Thyroid gland (tissue), 4 donors: ENCODE data around the gene GLIS1. TPM values are rescaled to one million over a fixed set of nuclear protein-coding genes. Genes with fewer than 3 reads are reported as not detected.

ENCODE experiments used
- DNase-seq, 2 donors: peaks; one replicate each; pipeline ENCODE4 v3.0.0-alpha.2; 2019
- H3K27ac ChIP-seq, 3 donors: fragments of 200-600 bp; sonication (generic); 1 replicate in 2 of 3; 2 replicates in 1 of 3; pipeline ENCODE4 v1.5.1; 2016 to 2019; ENCODE audit warnings: mild to moderate bottlenecking in 1 of 3, moderate library complexity in 1 of 3
- H3K27me3 ChIP-seq: fragments of 200-600 bp; sonication (generic); one replicate; pipeline ENCODE4 v1.5.1; 2019
- H3K36me3 ChIP-seq, 2 donors: fragments of 200-600 bp; sonication (generic); one replicate each; pipeline ENCODE4 v1.5.1; 2016 to 2019
- H3K4me1 ChIP-seq, 2 donors: fragments of 200-600 bp; sonication (generic); one replicate each; pipeline ENCODE4 v1.5.1; 2017 to 2019
- H3K4me3 ChIP-seq, 3 donors: fragments of 200-600 bp; sonication (generic); replicated peaks in 1 of 3; 1 replicate in 2 of 3; 2 replicates in 1 of 3; pipeline ENCODE4 v1.5.1; 2016; ENCODE audit warnings: mild to moderate bottlenecking in 1 of 3
- H3K9me3 ChIP-seq: fragments of 200-600 bp; sonication (generic); one replicate; pipeline ENCODE4 v1.5.1; 2017
- POLR2A ChIP-seq, 2 donors: fragments of 450-650 bp; IDR thresholded peaks; one replicate each; pipeline ENCODE4 v1.6.1; 2017; ENCODE audit warnings: antibody characterized with exemption in 2 of 2, mild to moderate bottlenecking in 2 of 2, moderate library complexity in 1 of 2
- WGBS, 2 donors: methylation state at CpG; one replicate each; pipeline ENCODE4 v1.1.5; 2017; 5-methylcytosine and 5-hydroxymethylcytosine counted together
- intact Hi-C: fragments of 100-400 bp; cut with DNase I; formaldehyde crosslinking; loops from one replicate; pipeline ENCODE4 v1.15.1; 2023
- total RNA-seq, 4 donors: library from RNA; depleted of rRNA; stranded (reverse); fragments of >200 nt; gene quantifications; one replicate each; pipeline ENCODE4 v1.2.3, GENCODE V29; 2016
- TF ChIP-seq, protein P1 (sequence below), 6 experiments: fragments of 200-600 bp in 3 of 6; fragments of 450-650 bp in 3 of 6; sonication (generic) in 3 of 6; IDR thresholded peaks; one replicate each; pipeline ENCODE4 v1.5.1; 2016 to 2019; ENCODE audit warnings: antibody characterized with exemption in 6 of 6, mild to moderate bottlenecking in 2 of 6, inconsistent platforms in 1 of 6, moderate library complexity in 1 of 6

The GLIS1 gene
- total RNA-seq, 4 donors from 2014 or later = 0.29 TPM; not detected in 3

DNA sequence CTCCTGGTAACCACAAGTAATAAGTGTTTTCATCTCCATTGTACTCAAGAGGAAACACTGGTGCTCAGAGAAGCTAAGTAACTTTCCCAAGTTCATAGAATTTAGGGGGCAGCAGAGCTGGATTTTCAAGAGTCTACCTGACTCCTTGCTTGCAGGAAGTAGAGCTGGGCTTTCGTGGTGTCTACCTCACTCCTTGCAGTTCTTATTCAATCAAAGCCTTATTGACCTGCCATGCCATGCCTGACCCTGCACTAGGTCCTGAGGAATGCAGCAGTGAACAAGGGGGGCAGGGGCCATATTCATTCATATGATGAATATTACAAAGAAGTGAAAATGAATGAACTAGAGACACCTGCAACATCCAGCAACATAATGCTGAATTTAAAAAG lies 93.3 kb downstream of the GLIS1 start:
- Histone ChIP-seq H3K36me3 (no peaks in the 10 kb centered on the region), H3K4me1 (no peaks in the 10 kb centered on the region), H3K4me3 (no peak overlapping the region), H3K9me3 (no peaks in the 10 kb centered on the region), H3K27me3 (no peaks in the 10 kb centered on the region), H3K27ac (no peak overlapping the region)
- 64 to 78% methylated on average over 1 of the region's 1 CpG for WGBS, 2 donors
- DNase-seq = no peak
- intact Hi-C loops = no loop called here
- TF ChIP-seq POLR2A (IDR thresholded peaks at IDR 0.05) = no peak
- TF ChIP-seq, protein P1, sequence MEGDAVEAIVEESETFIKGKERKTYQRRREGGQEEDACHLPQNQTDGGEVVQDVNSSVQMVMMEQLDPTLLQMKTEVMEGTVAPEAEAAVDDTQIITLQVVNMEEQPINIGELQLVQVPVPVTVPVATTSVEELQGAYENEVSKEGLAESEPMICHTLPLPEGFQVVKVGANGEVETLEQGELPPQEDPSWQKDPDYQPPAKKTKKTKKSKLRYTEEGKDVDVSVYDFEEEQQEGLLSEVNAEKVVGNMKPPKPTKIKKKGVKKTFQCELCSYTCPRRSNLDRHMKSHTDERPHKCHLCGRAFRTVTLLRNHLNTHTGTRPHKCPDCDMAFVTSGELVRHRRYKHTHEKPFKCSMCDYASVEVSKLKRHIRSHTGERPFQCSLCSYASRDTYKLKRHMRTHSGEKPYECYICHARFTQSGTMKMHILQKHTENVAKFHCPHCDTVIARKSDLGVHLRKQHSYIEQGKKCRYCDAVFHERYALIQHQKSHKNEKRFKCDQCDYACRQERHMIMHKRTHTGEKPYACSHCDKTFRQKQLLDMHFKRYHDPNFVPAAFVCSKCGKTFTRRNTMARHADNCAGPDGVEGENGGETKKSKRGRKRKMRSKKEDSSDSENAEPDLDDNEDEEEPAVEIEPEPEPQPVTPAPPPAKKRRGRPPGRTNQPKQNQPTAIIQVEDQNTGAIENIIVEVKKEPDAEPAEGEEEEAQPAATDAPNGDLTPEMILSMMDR (IDR thresholded peaks at IDR 0.05) = no peak

DNA sequence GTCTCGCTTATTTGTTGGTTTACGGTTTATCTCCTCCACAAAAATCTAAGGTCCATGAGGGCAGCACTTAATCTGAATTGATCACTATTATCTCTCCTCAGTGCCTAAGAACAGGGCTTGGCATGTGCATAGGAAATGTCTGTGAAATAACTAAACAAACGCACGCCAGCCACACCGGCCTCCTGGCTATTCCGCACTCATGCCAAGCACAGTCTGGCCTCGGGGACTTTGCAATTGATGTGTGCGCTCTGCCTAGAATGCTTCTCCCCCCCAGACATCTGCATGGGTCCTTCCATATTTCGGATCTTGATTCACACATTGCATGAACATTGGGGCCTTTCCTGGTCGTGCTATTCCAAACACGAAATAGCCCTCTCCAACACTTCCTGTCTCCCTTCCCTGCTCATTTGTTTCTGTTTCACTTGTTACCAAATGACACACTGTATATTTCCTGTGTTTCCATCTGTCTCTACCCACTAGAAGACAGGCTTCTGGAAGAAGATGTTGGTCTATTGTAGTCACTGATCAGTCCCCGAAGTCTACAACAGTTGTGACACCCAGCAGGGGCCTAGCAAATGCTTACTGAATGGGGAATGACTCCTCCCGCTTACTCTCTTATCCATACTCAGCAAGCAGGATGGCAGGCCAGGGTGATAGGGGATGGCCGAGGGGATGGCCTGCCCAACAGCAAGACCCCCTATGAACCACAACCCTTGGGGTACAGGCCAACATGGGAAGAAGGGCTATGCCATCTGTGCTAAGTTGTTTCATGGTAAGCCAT lies 93.9 kb downstream of the GLIS1 start:
- Histone ChIP-seq H3K4me1 (no peaks in the 10 kb centered on the region), H3K9me3 (no peaks in the 10 kb centered on the region), H3K27ac (no peak overlapping the region), H3K4me3 (no peak overlapping the region), H3K27me3 (no peaks in the 10 kb centered on the region), H3K36me3 (no peaks in the 10 kb centered on the region)
- no peak for DNase-seq
- intact Hi-C loops = no loop called here
- TF ChIP-seq, protein P1 (IDR thresholded peaks at IDR 0.05) = no peak
- no peak for TF ChIP-seq POLR2A (IDR thresholded peaks at IDR 0.05)
- WGBS, 2 donors = 87 to 88% methylated on average over 14 of the region's 14 CpGs

DNA sequence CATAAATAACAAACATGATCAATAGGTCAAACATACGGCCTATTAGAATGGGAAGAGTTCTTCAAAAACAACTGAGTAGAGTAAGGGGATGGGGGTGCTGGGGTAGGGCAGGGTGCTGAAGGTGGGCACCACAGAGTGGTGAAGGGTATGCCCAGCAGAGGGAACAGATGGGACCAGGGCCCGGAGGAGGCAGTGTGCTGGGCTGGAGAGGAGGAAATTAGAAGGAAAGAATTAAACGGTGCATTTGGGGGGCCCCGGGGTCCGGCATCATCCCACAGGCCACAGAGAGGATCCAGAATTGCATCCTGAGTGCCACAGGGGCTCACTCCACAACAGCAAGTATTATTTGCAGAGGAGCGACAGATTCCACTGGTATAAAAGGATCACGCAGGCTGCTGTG lies 94.5 kb downstream of the GLIS1 start:
- no peak overlapping the region for H3K4me3 ChIP-seq
- no peak for TF ChIP-seq POLR2A (IDR thresholded peaks at IDR 0.05)
- TF ChIP-seq, protein P1 (IDR thresholded peaks at IDR 0.05) = no peak
- H3K27ac ChIP-seq = no peak overlapping the region
- WGBS, 2 donors = 78 to 79% methylated on average over 7 of the region's 7 CpGs
- no peaks in the 10 kb centered on the region for H3K4me1 ChIP-seq
- H3K36me3 ChIP-seq = no peaks in the 10 kb centered on the region
- H3K9me3 ChIP-seq = no peaks in the 10 kb centered on the region
- H3K27me3 ChIP-seq = no peaks in the 10 kb centered on the region
- intact Hi-C loops = no loop called here
- DNase-seq = no peak

DNA sequence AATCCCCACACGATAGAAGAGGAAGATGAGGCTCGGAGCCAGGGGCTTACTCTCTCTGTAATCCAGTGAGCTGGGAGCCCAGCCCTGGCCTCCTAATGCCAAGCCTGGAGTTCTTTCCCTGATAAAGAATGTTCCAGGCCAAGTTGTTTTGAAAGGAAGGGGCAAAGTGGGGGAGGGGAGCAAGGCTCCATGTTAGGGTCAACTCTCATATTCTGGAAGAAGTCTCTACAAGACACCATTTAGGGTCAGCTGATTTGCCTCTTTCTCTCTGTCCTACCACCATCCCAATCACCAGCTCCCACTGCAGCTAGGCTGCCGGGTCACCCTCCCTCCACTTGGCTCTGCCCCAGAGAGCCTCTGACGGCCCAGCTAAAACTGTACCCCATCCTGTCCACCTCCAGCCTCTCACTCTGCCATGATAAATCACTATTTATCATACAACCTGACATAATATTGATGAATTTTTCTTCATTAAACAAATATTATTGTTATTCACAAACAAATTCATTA lies 95.0 kb downstream of the GLIS1 start:
- intact Hi-C loops = no loop called here
- no peak overlapping the region for H3K27ac ChIP-seq
- H3K4me3 ChIP-seq = no peak overlapping the region
- TF ChIP-seq POLR2A (IDR thresholded peaks at IDR 0.05) = no peak
- TF ChIP-seq, protein P1 (IDR thresholded peaks at IDR 0.05) = no peak
- no peaks in the 10 kb centered on the region for H3K9me3 ChIP-seq
- H3K27me3 ChIP-seq = no peaks in the 10 kb centered on the region
- no peak for DNase-seq
- no peaks in the 10 kb centered on the region for H3K36me3 ChIP-seq
- H3K4me1 ChIP-seq = no peaks in the 10 kb centered on the region
- WGBS, 2 donors = 76 to 78% methylated on average over 4 of the region's 4 CpGs
